Osteocyte (in vitro differentiated cells): ENCODE measurements around the gene ZNF862. TPM values are rescaled to one million over a fixed set of nuclear protein-coding genes. Genes with fewer than 3 reads are reported as not detected.

Experiments
- DNase-seq: peaks from one replicate; pipeline ENCODE4 v3.0.0; 2021; ENCODE audit warnings: mixed read lengths; ENCODE audit not compliant: unreplicated experiment; ENCODE audit errors: extremely low spot score
- H3K27ac Mint-ChIP-seq: one replicate; pipeline ENCODE4 v1.8.0; 2021; ENCODE audit warnings: mild to moderate bottlenecking, mixed read lengths; ENCODE audit not compliant: unreplicated experiment
- H3K27me3 Mint-ChIP-seq: one replicate; pipeline ENCODE4 v1.8.0; 2021; ENCODE audit warnings: mixed read lengths; ENCODE audit not compliant: unreplicated experiment
- H3K36me3 Mint-ChIP-seq: one replicate; pipeline ENCODE4 v1.8.0; 2021; ENCODE audit warnings: mixed read lengths; ENCODE audit not compliant: unreplicated experiment
- H3K4me1 Mint-ChIP-seq: one replicate; pipeline ENCODE4 v1.8.0; 2021; ENCODE audit warnings: mixed read lengths; ENCODE audit not compliant: unreplicated experiment
- H3K4me3 Mint-ChIP-seq: one replicate; pipeline ENCODE4 v1.8.0; 2021; ENCODE audit warnings: mild to moderate bottlenecking, moderate library complexity, mixed read lengths; ENCODE audit not compliant: unreplicated experiment
- H3K9me3 Mint-ChIP-seq: one replicate; pipeline ENCODE4 v1.8.0; 2021; ENCODE audit warnings: mixed read lengths; ENCODE audit not compliant: unreplicated experiment
- total RNA-seq: library from RNA; stranded (reverse); gene quantifications from 2 replicates; pipeline ENCODE4 v1.2.1, GENCODE V29; 2021
- TF ChIP-seq, protein P1 (sequence below): fragments of 200-600 bp; sonication (generic); IDR thresholded peaks from 2 replicates; pipeline ENCODE4 v1.5.0; 2021; ENCODE audit warnings: antibody characterized with exemption, mild to moderate bottlenecking, moderate library complexity

The ZNF862 gene
- total RNA-seq, 1 donor from 2014 or later: 25.3 TPM

DNA sequence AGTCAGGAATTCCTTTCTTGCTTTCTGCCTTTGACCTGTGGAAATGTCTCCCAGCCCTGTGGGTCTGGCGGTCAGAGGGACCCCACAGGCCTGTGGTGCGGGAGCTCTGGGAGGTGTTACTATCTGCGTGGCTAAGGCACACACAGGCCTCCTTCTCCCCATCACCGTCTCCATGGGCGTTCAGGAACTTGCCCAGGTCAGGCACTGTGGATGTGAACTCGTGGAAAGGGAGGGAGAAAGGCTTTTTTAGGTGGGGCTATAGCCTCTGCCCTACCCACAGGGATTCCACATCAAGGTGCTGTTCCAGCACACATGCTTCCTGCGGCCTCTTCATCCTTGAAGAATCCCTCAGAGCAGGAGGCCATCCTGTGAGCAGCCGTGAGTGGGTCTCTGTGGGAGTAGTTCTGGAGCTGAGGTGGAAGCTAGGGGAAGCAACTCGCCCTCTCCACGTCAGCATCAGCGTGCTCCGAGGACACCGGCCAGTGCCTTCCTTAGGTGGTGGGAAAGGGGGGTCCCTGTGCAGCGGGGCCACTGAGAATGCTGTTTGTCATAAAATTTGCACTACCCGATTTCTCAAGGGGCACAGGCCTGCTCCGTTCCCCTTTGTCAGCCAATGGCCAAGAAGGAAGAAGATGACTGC, 28.1 kb downstream of the ZNF862 start:
- Mint-ChIP-seq H3K9me3 (no peaks in the 10 kb centered on the region), H3K4me1 (no peaks in the 10 kb centered on the region), H3K4me3 (no peak overlapping the region), H3K27me3 (no peaks in the 10 kb centered on the region), H3K36me3 (peaks cover 8% of the 10 kb centered on the region), H3K27ac (no peak overlapping the region)
- TF ChIP-seq, protein P1, sequence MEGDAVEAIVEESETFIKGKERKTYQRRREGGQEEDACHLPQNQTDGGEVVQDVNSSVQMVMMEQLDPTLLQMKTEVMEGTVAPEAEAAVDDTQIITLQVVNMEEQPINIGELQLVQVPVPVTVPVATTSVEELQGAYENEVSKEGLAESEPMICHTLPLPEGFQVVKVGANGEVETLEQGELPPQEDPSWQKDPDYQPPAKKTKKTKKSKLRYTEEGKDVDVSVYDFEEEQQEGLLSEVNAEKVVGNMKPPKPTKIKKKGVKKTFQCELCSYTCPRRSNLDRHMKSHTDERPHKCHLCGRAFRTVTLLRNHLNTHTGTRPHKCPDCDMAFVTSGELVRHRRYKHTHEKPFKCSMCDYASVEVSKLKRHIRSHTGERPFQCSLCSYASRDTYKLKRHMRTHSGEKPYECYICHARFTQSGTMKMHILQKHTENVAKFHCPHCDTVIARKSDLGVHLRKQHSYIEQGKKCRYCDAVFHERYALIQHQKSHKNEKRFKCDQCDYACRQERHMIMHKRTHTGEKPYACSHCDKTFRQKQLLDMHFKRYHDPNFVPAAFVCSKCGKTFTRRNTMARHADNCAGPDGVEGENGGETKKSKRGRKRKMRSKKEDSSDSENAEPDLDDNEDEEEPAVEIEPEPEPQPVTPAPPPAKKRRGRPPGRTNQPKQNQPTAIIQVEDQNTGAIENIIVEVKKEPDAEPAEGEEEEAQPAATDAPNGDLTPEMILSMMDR: no peak
- DNase-seq: no peak

DNA sequence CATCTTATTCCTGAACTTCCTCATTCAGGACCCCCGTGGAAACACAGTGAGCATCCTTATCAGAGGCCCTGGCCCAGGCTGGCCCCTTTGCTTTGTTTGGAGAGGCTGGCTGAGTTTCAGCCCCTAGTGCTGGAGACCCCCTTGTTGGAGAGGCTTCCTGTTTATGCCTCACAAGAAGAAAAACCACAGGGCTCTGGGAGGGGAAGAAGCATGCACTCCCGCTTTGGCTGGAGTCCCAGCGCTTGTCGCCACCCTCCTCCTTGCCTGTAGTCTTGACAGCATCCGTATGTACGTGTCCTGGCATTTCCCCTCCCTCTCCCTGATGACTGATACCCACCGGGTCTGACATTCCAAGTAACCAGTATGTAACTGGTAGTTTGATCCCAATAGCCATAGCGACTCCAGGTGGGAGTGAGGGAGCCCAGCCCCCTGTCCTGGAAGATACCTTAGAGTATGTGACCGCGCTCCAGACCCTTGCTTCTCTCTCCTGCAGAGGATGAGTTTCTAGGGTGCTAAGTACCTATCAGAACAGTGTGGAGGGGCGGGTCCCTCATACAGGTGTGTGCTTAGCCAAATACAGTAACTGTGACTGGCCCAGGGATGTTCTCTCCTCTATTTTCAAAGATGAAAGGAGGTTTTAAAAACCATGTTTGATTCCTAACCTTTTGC, 28.7 kb downstream of the ZNF862 start:
- H3K27ac Mint-ChIP-seq: no peak overlapping the region
- no peak for DNase-seq
- H3K36me3 Mint-ChIP-seq: peaks cover 8% of the 10 kb centered on the region
- TF ChIP-seq, protein P1: no peak
- no peaks in the 10 kb centered on the region for H3K27me3 Mint-ChIP-seq
- no peak overlapping the region for H3K4me3 Mint-ChIP-seq
- no peaks in the 10 kb centered on the region for H3K4me1 Mint-ChIP-seq
- no peaks in the 10 kb centered on the region for H3K9me3 Mint-ChIP-seq

DNA sequence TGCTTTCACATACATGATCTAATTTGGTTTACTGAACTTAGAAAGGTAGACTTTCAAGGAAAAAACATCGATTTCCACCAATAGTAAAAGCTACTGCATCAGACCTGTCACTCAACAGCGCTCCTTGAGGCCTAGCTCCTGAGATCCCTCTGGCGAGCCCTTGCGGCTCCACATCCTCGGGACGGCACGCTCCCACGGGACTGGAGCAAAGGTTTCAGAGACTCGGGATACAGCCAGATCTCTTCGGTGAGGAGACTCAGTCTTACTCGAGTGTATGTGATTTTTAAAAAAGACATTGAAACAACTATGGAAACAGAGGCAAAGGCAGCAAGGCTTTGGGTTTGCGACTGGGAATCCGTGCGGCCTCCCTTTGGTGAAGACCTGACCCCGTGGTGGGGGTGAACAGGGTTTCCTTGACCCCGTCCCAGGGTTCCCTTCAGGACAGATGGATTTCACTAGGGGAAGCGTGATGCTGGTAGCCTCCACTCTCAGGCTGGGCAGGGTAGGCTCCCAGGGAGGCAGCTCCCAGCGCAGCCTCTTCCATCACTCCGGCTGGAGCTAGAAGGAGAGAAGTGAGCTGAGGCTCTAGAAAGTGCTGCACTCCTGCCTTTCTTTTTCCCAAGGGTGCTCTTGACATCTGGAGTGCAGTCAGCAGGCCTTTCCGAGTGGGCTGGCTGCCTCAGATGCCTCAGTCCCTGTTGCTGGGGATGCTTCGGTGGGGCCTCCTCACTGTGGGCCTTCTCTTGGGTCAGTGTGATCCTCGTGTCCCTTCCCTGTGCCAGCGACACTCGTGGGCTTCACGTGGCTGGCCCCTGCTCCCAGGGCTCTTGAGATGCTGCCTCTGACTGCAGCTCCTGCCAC, 29.8 kb downstream of the ZNF862 start:
- Mint-ChIP-seq H3K36me3 (peaks cover 3% of the 10 kb centered on the region), H3K9me3 (no peaks in the 10 kb centered on the region), H3K27ac (no peak overlapping the region), H3K27me3 (no peaks in the 10 kb centered on the region), H3K4me1 (peaks cover 8% of the 10 kb centered on the region), H3K4me3 (no peak overlapping the region)
- TF ChIP-seq, protein P1: no peak
- no peak for DNase-seq

DNA sequence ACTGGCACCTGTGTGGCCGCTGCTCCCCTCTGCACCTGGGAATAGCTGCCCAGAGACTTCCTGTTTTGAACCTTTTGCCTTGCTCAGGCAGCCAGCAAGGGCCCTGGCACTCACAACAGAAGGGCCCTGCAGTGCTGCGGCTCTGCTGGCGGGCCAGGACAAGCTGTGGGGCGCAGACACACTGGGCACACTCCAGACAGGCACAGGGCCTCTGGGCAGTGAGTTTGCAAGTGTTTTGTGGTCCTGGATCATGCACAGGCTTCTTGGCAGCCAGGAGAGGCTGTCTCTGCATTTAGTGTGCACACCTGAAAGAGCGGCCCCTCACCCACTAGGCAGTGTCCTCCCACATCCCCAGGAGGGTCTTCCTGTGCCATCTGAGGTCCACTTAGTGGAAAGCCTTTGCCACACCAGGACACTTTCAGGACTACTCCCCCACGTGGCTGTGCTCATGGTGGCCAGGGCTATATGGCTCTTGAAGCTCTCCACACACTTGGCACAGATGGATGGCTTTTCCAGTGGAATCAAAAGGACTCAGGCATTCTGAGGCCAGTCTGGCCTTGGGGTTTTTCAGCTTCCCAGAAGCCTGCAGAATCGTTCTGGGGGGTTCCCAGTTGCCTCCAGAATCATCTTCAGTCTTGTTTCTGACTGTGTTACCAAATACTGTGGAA, 30.6 kb downstream of the ZNF862 start:
- H3K4me1 Mint-ChIP-seq: peaks cover 10% of the 10 kb centered on the region
- H3K27me3 Mint-ChIP-seq: no peaks in the 10 kb centered on the region
- no peak for DNase-seq
- TF ChIP-seq, protein P1: no peak
- no peaks in the 10 kb centered on the region for H3K9me3 Mint-ChIP-seq
- no peaks in the 10 kb centered on the region for H3K36me3 Mint-ChIP-seq
- H3K4me3 Mint-ChIP-seq: no peak overlapping the region
- H3K27ac Mint-ChIP-seq: no peak overlapping the region
